ENCODE results near the gene TLE4. TPM values are rescaled to one million over a fixed set of nuclear protein-coding genes. Genes with fewer than 3 reads are reported as not detected.

The TLE4 gene
- total RNA-seq, 1 donor from 2014 or later = 98.5 TPM

DNA sequence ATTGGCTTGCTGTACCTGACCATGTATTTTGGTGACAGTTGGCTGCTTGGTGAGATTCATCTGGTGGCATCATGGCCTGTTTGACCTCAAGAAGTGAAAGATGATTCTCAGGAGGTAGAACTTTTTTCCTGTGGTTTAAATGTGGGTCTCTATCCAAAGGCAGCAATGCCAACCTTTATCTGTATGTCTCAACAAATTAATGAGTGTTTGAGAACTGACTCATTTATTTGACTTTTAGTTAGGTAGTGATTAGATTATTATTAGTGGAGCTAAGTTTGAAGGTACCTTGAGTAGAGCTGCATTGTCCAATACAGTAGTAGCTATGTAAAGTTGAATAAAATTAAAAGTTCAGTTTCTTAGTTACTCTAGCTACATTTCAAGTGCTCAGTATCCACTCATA lies 48.2 kb downstream of the TLE4 start:
- TF ChIP-seq, protein P1, sequence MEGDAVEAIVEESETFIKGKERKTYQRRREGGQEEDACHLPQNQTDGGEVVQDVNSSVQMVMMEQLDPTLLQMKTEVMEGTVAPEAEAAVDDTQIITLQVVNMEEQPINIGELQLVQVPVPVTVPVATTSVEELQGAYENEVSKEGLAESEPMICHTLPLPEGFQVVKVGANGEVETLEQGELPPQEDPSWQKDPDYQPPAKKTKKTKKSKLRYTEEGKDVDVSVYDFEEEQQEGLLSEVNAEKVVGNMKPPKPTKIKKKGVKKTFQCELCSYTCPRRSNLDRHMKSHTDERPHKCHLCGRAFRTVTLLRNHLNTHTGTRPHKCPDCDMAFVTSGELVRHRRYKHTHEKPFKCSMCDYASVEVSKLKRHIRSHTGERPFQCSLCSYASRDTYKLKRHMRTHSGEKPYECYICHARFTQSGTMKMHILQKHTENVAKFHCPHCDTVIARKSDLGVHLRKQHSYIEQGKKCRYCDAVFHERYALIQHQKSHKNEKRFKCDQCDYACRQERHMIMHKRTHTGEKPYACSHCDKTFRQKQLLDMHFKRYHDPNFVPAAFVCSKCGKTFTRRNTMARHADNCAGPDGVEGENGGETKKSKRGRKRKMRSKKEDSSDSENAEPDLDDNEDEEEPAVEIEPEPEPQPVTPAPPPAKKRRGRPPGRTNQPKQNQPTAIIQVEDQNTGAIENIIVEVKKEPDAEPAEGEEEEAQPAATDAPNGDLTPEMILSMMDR (IDR thresholded peaks at IDR 0.05; ENCODE audit: insufficient read depth, low read depth, low read length) = no peak
- TF ChIP-seq EZH2 (IDR thresholded peaks at IDR 0.05; ENCODE audit: insufficient read depth, low read length) = no peak
- H3K4me1 ChIP-seq (ENCODE audit: insufficient read depth, low read length) = no peaks in the 10 kb centered on the region
- H4K20me1 ChIP-seq (ENCODE audit: insufficient read depth, low read length) = peaks cover 61% of the 10 kb centered on the region
- peaks cover 26% of the 10 kb centered on the region for H3K4me1 Mint-ChIP-seq (ENCODE audit: low read depth, unreplicated experiment)
- H3K79me2 ChIP-seq (ENCODE audit: insufficient read depth, low read length) = peaks cover 87% of the 10 kb centered on the region
- peaks cover 6% of the 10 kb centered on the region for H3K36me3 Mint-ChIP-seq (ENCODE audit: low read depth, unreplicated experiment)
- H3K4me3 ChIP-seq (ENCODE audit: insufficient read depth, low read depth, low read length) = no peak overlapping the region
- no peak overlapping the region for H3K27ac Mint-ChIP-seq (ENCODE audit: unreplicated experiment)
- DNase-seq (ENCODE audit: low read depth) = no peak
- H3K9ac ChIP-seq (ENCODE audit: low read length) = no peak overlapping the region
- no peak overlapping the region for H3K4me3 Mint-ChIP-seq (ENCODE audit: unreplicated experiment)
- H3K9me3 ChIP-seq (ENCODE audit: insufficient read depth, low read depth, low read length) = no peaks in the 10 kb centered on the region
- FAIRE-seq = no peak
- H3K27ac ChIP-seq (ENCODE audit: low read depth, low read length) = no peak overlapping the region
- H3K36me3 ChIP-seq (ENCODE audit: insufficient read depth, low read length) = no peaks in the 10 kb centered on the region
- H3K27me3 ChIP-seq (ENCODE audit: insufficient read depth, low read length) = no peaks in the 10 kb centered on the region
- H3K4me2 ChIP-seq (ENCODE audit: low read length) = no peak overlapping the region
- H2AFZ ChIP-seq (ENCODE audit: low read depth, low read length) = no peak overlapping the region
- H3K9me3 Mint-ChIP-seq (ENCODE audit: unreplicated experiment) = no peaks in the 10 kb centered on the region
- no peaks in the 10 kb centered on the region for H3K27me3 Mint-ChIP-seq (ENCODE audit: low read depth, unreplicated experiment)

DNA sequence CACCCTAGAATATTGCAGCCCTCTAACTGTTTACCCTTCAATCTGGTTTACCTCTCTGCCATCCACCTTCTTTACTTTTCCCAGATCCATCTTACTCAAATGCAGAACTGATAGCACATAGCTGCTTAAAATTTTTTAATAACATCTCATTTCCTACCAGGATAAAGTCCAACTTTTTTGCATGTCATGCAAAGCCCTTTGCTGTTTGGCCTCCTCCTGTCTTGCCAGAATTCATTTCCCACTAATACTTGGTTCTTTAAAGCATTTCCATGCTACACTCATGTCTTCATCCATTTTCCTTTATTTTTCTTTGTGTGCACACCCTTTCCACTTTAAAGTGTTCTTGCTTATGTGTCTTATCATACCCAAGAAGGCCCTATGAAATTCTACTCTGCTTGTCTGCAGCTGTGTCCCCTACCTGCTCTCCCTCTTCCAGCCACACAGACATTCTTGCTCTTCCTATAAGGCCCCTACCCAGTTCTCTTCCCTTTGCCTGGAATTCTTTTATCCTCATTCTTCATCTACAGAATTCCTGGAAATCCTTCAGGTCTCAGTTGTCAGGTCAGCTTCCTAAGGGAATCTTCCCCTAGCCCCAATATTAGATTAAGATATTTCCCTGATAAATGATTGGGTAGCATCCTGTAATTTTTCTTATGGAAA lies 50.3 kb downstream of the TLE4 start:
- Histone ChIP-seq H3K27me3 (ENCODE audit: insufficient read depth, low read length) (no peaks in the 10 kb centered on the region), H3K27ac (ENCODE audit: low read depth, low read length) (no peak overlapping the region), H3K4me2 (ENCODE audit: low read length) (no peak overlapping the region), H3K79me2 (ENCODE audit: insufficient read depth, low read length) (peaks cover 75% of the 10 kb centered on the region), H3K4me3 (ENCODE audit: insufficient read depth, low read depth, low read length) (no peak overlapping the region), H3K4me1 (ENCODE audit: insufficient read depth, low read length) (no peaks in the 10 kb centered on the region), H3K36me3 (ENCODE audit: insufficient read depth, low read length) (no peaks in the 10 kb centered on the region), H4K20me1 (ENCODE audit: insufficient read depth, low read length) (peaks cover 54% of the 10 kb centered on the region), H3K9me3 (ENCODE audit: insufficient read depth, low read depth, low read length) (no peaks in the 10 kb centered on the region), H3K9ac (ENCODE audit: low read length) (no peak overlapping the region), H2AFZ (ENCODE audit: low read depth, low read length) (no peak overlapping the region)
- no peak for FAIRE-seq
- H3K4me3 Mint-ChIP-seq (ENCODE audit: unreplicated experiment) = no peak overlapping the region
- no peak for TF ChIP-seq EZH2 (IDR thresholded peaks at IDR 0.05; ENCODE audit: insufficient read depth, low read length)
- TF ChIP-seq, protein P1 (IDR thresholded peaks at IDR 0.05; ENCODE audit: insufficient read depth, low read depth, low read length) = no peak
- no peak overlapping the region for H3K27ac Mint-ChIP-seq (ENCODE audit: unreplicated experiment)
- DNase-seq (ENCODE audit: low read depth) = no peak
- peaks cover 22% of the 10 kb centered on the region for H3K4me1 Mint-ChIP-seq (ENCODE audit: low read depth, unreplicated experiment)
- H3K36me3 Mint-ChIP-seq (ENCODE audit: low read depth, unreplicated experiment) = peaks cover 4% of the 10 kb centered on the region
- H3K27me3 Mint-ChIP-seq (ENCODE audit: low read depth, unreplicated experiment) = no peaks in the 10 kb centered on the region
- no peaks in the 10 kb centered on the region for H3K9me3 Mint-ChIP-seq (ENCODE audit: unreplicated experiment)
